ENCODE measurements around the gene EIF2AK2. TPM values are rescaled to one million over a fixed set of nuclear protein-coding genes. Genes with fewer than 3 reads are reported as not detected.

EIF2AK2 gene
- 15.0 to 25.1 TPM (median 22.6 TPM) in 5 replicates for total RNA-seq (2022; extraction: Qiagen RNA extraction)

DNA sequence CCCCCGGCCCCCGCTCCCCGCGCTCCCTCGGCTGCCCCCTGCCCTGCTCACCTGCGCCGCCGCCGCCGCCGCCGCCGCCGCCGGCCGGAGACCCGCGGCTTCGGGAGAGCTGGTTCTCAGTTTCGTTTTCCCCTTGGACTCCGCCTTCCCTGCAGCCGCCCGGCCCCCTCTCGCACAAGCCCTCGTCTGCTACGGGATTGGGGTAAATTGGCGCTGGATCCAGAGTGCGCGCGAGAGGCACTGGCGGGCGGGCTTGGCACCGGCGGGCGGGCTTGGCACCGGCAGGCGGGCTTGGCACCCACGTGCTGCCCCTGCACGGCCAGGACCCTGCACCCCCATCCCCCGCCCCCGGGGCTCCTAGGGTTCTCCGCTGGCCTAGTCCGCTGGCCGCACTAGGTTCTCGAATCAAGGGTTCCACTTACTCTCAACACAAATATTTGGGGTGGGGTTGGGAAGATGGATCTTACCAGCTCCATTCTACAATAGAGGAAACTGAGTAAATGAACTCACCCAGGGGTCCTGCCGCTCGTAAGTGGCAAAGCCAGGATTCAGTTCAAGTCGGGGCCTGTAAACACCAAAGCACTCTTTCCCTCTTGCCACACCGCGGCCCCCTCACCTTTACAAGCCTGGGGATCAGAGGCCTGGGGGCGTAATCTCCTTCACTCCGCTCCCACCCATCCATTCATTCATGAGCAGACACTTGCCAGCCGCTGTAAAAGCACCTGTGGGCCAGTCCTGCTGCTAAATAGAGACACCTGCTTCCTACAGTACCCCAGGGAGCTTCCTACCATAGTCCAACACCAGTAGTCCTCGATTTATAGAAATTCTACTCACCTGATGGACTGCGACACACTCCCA, at the start of gene EIF2AK2:
Gene EIF2AK2, minus strand, starts transcription at position 124 of the 858 bp plus-strand sequence. CDS start 9,174 bp downstream, outside the sequence.

DNA sequence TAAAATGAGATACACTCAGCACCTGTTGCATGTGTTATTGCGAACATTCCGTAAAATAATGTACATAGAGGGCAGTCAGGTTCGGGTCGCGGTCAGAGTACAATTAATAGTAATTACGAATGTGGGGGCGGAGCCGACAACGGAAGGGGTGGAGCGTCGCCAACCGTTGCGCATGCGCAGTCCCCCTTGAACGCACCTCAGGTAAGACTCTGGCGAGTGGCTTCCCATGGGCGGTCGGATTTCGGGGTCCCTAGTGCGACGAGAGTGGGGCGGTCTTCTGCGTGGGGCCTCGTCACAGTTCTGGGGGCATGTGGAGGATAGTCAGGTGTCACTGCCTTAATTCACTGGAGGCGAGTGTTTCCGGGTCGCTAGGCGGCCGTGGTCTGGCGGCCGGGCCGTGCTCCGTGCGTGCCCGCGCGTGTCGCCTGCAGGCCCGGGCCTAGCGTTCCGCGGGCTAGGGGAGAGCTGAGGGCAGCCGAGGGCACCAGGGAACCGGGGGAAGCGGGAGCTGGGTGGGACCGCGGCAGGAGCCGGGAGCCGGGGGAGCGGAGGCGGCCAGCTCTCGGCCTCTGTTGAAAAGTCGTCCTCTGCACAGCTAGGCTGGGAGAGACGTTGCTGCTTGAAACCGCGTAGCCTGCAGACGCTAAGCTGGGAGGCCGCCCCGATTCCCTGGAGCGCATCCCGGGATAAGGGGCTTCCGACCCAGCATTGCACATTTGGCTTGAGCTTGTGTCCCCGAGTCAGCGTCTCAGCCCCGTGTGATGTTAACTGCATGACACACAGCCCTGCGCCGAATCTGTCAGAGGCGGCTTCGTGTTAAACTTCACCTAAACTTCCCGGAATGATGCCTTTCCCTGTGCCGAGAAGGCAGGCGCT, 39.8 kb upstream of the EIF2AK2 start, which contains the start of gene CEBPZOS:
Gene CEBPZOS, plus strand, starts transcription at position 177 of the 876 bp plus-strand sequence. CDS start 3,209 bp downstream, outside the sequence.

GRCh38 chr2:37188570-37188969, 31.8 kb upstream of the EIF2AK2 start, which contains the start of gene SULT6B1:
TSS of gene SULT6B1 (minus strand) at chr2:37188670. CDS start at chr2:37188640, 30 bp downstream.

GRCh38 chr2:37083873-37084794, 72.6 kb downstream of the EIF2AK2 start, which contains the start of the genes GPATCH11 and HEATR5B:
TSS of gene GPATCH11 (plus strand) at chr2:37084518. CDS start at chr2:37088382, 3,864 bp downstream.
TSS of gene HEATR5B (minus strand) at chr2:37084372. CDS start at chr2:37083414, 958 bp downstream.

Other genes starting within 250 kb of the EIF2AK2 start
- 11.1 to 19.2 TPM (median 17.2 TPM) in 5 replicates for gene STRN, start 190.4 kb downstream of the EIF2AK2 start, total RNA-seq (2022; extraction: Qiagen RNA extraction)
- gene HEATR5B, start 72.6 kb downstream of the EIF2AK2 start, total RNA-seq (2022; extraction: Qiagen RNA extraction): 5.6 to 7.9 TPM (median 7.2 TPM) in 5 replicates
- gene GPATCH11, start 72.5 kb downstream of the EIF2AK2 start, total RNA-seq (2022; extraction: Qiagen RNA extraction): 7.7 to 11.1 TPM (median 9.6 TPM) in 5 replicates
- not detected in 5 replicates for gene SULT6B1, start 31.7 kb upstream of the EIF2AK2 start, total RNA-seq (2022; extraction: Qiagen RNA extraction)
- 38.3 to 43.0 TPM (median 40.4 TPM) in 5 replicates for gene CEBPZOS, start 39.5 kb upstream of the EIF2AK2 start, total RNA-seq (2022; extraction: Qiagen RNA extraction)
- gene CEBPZ, start 74.6 kb upstream of the EIF2AK2 start, total RNA-seq (2022; extraction: Qiagen RNA extraction): 65.3 to 80.9 TPM (median 71.0 TPM) in 5 replicates
- 17.0 to 22.3 TPM (median 18.9 TPM) in 5 replicates for gene NDUFAF7, start 74.7 kb upstream of the EIF2AK2 start, total RNA-seq (2022; extraction: Qiagen RNA extraction)
- 8.4 to 15.0 TPM (median 12.7 TPM) in 5 replicates for gene PRKD3, start 167.9 kb upstream of the EIF2AK2 start, total RNA-seq (2022; extraction: Qiagen RNA extraction)
- gene QPCT, start 187.7 kb upstream of the EIF2AK2 start, total RNA-seq (2022; extraction: Qiagen RNA extraction): 20.4 to 22.7 TPM (median 21.6 TPM) in 5 replicates

Measured in A549 treated with Mapracorat at 1 μM for 4 hours (cell line).